Choroid plexus epithelial cell (primary cell): ENCODE measurements around the gene PRKAB1.
A peak's percentile ranks its signal among the peaks of the same experiment; 100 is the strongest.

Source experiments
- DNase-seq: peaks from one replicate; pipeline ENCODE4 v3.0.0-alpha.2; 2010; ENCODE audit warnings: low read depth
- H3K4me3 ChIP-seq: 2 replicates; pipeline ENCODE4 v1.5.1; 2011; ENCODE audit warnings: low read depth, mild to moderate bottlenecking, control low read depth, low read length, moderate library complexity
- TF ChIP-seq, protein P1 (sequence below): conservative IDR thresholded peaks from 2 replicates; pipeline ENCODE4 v1.5.1; 2011; ENCODE audit warnings: low read depth, mild to moderate bottlenecking, control low read depth, inconsistent platforms, low read length, moderate library complexity

PRKAB1 gene

DNA sequence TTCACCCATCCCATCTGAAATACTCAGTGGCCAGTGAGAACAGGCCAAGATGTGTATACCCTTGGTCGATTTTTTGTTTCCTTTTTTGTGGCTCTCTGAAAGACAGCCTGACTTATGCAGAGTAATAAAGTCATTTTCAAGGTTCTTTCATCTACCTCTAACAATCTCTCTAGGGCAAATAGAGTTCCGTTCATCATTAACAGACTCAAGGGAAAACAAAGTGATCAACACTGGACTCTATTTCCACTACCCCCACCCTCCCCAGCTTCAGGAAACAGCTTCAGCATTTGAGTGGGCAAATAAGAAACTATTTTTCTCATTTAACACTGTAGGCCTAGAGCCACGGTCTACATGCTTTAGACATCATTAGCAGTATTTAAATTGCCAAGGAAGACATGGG, 15.9 kb downstream of the PRKAB1 start:
- TF ChIP-seq, protein P1, sequence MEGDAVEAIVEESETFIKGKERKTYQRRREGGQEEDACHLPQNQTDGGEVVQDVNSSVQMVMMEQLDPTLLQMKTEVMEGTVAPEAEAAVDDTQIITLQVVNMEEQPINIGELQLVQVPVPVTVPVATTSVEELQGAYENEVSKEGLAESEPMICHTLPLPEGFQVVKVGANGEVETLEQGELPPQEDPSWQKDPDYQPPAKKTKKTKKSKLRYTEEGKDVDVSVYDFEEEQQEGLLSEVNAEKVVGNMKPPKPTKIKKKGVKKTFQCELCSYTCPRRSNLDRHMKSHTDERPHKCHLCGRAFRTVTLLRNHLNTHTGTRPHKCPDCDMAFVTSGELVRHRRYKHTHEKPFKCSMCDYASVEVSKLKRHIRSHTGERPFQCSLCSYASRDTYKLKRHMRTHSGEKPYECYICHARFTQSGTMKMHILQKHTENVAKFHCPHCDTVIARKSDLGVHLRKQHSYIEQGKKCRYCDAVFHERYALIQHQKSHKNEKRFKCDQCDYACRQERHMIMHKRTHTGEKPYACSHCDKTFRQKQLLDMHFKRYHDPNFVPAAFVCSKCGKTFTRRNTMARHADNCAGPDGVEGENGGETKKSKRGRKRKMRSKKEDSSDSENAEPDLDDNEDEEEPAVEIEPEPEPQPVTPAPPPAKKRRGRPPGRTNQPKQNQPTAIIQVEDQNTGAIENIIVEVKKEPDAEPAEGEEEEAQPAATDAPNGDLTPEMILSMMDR: no peak
- DNase-seq: no peak
- H3K4me3 ChIP-seq: no peak overlapping the region

DNA sequence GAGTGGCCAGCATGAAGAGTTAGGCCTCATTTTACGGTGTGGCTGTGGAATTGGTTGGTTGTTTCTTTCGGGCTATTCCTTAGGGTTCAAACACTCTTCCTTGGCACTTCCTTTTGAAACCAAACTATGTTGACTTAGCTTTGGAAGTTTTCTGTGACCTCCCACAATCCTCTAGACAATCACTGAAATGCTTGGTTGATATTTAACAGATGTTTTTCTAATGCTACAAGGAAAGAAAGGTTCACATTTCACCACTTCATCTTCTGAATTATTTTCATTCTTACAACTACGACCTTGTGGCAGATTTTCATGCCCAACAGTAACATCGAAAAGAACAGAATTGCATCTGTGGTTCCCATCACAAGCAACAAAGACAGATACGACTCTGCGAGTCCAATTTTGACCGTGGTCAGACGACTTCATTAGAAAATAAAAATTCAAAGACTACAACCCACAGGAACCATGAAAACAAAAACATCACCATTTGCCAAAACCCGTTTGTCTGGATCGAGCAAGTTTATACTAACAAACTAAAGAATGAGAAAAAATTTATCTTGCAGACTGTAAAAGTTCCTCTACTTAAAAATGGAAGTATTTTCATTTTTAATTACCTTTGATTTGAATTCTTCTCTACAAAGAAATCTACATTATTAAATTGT, 16.9 kb downstream of the PRKAB1 start:
- peak; percentile 16 for DNase-seq
- no peak overlapping the region for H3K4me3 ChIP-seq
- TF ChIP-seq, protein P1: no peak

DNA sequence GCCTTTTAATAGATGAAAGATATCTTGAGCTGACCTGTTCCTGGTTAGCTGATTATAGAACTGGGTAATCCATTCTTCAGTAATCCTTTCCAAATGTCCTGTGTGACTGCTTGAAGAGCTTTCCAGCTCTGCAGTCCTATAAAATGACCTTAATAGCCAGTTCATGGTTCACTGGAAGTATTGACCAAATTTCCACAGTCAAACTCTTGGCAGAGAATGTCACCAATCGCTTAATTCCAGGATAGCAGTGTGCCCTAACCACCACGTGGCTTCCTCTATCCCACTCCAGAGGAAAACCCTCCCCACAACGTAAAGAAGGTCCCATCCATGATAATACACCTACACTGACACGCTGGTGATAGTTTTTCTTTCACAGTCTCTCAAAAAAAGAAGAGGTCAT, 17.4 kb downstream of the PRKAB1 start:
- DNase-seq: no peak
- TF ChIP-seq, protein P1: no peak
- H3K4me3 ChIP-seq: no peak overlapping the region

DNA sequence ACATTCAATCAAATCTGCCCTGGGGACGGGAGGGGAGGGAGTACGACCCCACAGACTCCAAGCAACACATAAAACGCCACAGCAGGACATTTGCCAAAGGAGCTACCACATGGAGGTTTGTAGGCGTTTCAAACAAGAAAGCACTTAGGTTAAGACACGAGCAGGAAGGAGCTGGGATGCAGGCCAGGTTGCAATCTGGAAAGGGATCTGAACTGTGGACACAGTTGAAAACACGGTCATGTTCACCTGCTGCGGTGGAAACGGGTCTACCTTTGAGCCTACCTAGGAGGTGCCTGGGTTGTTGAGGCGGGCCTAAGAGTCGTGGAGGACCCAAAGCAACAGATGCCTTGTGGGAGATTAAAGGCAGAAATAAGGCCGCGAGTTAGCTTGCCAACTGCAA, 18.4 kb downstream of the PRKAB1 start:
- TF ChIP-seq, protein P1: no peak
- H3K4me3 ChIP-seq: no peak overlapping the region
- DNase-seq: no peak

DNA sequence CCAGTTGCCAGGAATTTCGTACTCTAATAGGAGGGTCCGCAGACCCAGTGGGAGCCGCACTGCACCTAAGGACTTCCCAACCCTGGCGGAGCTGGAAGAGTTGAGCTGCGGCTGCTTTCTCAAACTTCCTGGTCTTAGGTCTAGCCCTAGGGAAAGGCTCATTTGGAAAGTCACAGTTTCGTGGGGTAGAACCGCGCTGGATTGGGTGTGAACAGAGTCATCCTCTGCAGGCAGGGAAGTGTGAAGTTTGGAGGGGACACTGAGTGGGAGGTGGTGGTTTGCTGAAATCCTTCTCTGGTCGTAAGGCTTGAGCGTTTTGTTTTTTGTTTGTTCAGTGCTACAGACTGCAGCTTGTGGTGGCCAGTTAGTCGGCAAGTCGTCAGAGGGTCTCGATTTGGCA, 18.8 kb downstream of the PRKAB1 start:
- TF ChIP-seq, protein P1: no peak
- no peak for DNase-seq
- no peak overlapping the region for H3K4me3 ChIP-seq

DNA sequence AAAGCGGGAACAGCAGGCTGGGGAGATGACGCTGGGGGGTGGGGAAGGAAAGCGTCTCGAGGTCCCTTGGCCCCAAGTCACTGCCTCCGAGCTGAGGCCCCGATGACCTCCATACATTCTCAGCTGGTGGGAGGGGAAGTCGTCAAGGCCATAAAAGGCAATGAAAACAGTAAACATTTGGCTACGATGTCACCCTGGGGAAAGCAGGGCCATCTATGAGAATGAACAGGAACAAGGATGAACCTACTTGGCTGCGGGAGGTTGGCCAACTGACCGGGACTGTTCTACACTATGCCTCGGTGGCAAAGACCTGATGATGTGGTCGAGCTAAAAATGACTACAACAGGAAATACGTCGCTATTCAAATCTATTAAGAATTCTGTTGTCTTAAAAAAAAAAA, 19.5 kb downstream of the PRKAB1 start:
- TF ChIP-seq, protein P1: no peak
- no peak overlapping the region for H3K4me3 ChIP-seq
- no peak for DNase-seq

DNA sequence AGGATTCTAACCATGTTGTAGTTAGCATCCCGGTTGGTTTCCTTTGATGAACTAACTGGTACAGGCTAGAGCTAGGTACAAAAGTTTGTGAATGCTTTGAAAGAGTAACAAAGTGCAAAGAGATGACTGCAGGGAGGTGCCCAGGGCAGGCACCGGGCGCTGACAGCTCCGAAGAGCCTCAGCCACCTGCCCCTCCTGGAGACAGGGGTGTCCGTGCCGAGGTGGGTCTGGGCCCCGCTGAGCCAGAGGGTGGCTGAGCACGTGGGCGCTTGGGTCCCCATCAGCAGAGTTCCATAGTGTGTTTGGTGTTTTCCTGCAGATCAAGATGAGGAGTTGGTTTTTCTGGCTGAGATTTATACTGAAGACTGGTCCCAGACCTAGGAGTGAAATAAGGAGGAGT, 19.9 kb downstream of the PRKAB1 start:
- TF ChIP-seq, protein P1: no peak
- DNase-seq: no peak
- no peak overlapping the region for H3K4me3 ChIP-seq
